HEK293T (cell line): Measurements from ENCODE around the gene ANKS1A.

Experiments used
- ARNT ChIP-seq: fragments of 450-650 bp; IDR thresholded peaks from 2 replicates; pipeline ENCODE4 v1.6.1; 2017; ENCODE audit warnings: mild to moderate bottlenecking
- BHLHE40 ChIP-seq: fragments of 450-650 bp; IDR thresholded peaks from 2 replicates; pipeline ENCODE4 v1.6.1; 2016; ENCODE audit warnings: mild to moderate bottlenecking, moderate library complexity, borderline replicate concordance
- ELF4 ChIP-seq: fragments of 450-650 bp; IDR thresholded peaks from 2 replicates; pipeline ENCODE4 v1.6.1; 2017; ENCODE audit warnings: antibody characterized with exemption
- FOXA1 ChIP-seq: fragments of 450-650 bp; IDR thresholded peaks from 2 replicates; pipeline ENCODE4 v1.6.1; 2016; ENCODE audit warnings: mild to moderate bottlenecking
- FOXK2 ChIP-seq: fragments of 450-650 bp; IDR thresholded peaks from 2 replicates; pipeline ENCODE4 v1.6.1; 2016; ENCODE audit warnings: mild to moderate bottlenecking
- FOXM1 ChIP-seq: fragments of 450-650 bp; IDR thresholded peaks from 2 replicates; pipeline ENCODE4 v1.6.1; 2017; ENCODE audit warnings: mild to moderate bottlenecking, borderline replicate concordance
- NFRKB ChIP-seq: fragments of 450-650 bp; IDR thresholded peaks from 2 replicates; pipeline ENCODE4 v1.6.1; 2016; ENCODE audit warnings: mild to moderate bottlenecking, moderate library complexity
- SP1 ChIP-seq: fragments of 450-650 bp; IDR thresholded peaks from 2 replicates; pipeline ENCODE4 v1.6.1; 2017
- TARDBP ChIP-seq: fragments of 450-650 bp; IDR thresholded peaks from 2 replicates; pipeline ENCODE4 v1.6.1; 2016
- TF ChIP-seq, protein P1 (sequence below): fragments of 450-650 bp; IDR thresholded peaks from 2 replicates; pipeline ENCODE4 v1.6.1; 2016

DNA sequence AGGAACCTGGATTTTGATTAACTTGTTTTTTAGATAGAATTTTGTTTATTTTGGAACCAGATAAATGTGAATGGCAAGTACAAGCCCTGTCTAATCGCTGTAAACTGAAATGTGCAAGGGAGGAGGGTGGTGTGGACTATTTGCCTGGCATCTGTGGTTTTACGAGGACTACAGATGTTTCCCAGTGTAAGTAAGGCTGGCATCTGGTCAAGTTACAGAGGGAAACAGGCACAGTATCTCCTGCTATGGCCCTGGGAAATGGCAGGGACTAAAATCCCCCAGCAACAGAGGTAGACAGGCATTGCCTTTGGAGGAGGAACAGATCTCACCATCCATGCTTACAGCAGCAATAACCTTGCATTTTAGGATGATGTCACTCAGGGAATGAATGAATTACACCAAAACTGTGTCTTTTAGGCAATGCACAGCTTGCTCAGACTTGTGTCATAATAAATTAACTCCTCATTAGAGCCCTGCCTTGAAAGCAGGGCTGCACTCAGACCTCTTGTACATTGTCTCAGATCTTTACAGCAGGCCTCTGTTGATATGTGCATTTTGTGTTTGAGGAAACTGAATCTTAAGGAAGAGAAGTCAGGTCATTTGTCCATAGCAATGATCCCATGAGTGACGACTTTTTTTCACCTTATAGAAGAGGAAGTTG lies 155.8 kb downstream of the ANKS1A start:
- TF ChIP-seq, protein P1, sequence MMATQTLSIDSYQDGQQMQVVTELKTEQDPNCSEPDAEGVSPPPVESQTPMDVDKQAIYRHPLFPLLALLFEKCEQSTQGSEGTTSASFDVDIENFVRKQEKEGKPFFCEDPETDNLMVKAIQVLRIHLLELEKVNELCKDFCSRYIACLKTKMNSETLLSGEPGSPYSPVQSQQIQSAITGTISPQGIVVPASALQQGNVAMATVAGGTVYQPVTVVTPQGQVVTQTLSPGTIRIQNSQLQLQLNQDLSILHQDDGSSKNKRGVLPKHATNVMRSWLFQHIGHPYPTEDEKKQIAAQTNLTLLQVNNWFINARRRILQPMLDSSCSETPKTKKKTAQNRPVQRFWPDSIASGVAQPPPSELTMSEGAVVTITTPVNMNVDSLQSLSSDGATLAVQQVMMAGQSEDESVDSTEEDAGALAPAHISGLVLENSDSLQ = no peak
- TF ChIP-seq NFRKB (no peak), ARNT (no peak), TARDBP (no peak), FOXM1 (no peak), ELF4 (no peak), BHLHE40 (no peak), FOXA1 (no peak), FOXK2 (no peak), SP1 (no peak)
